GM12891 (cell line): Measurements from ENCODE around the gene GOLGA6L7.
"Not testable (repeated sequence)": the region's sequence is repeated elsewhere in the genome, so short reads cannot be mapped to it uniquely, and the experiment has no call there.

Source experiments
- POLR2A ChIP-seq: IDR thresholded peaks from 2 replicates; pipeline ENCODE4 v1.6.1; 2011; ENCODE audit warnings: low read depth, low read length, control low read depth
- POLR2AphosphoS5 ChIP-seq: IDR thresholded peaks from 2 replicates; pipeline ENCODE4 v1.6.1; 2011; ENCODE audit warnings: low read depth, low read length, control low read depth
- POU2F2 ChIP-seq: IDR thresholded peaks from 2 replicates; pipeline ENCODE4 v1.6.1; 2011; ENCODE audit warnings: low read depth, mild to moderate bottlenecking, control low read depth, low read length, moderate library complexity
- SPI1 ChIP-seq: IDR thresholded peaks from 2 replicates; pipeline ENCODE4 v1.6.1; 2011; ENCODE audit warnings: low read depth, low read length, control low read depth
- TAF1 ChIP-seq: IDR thresholded peaks from 2 replicates; pipeline ENCODE4 v1.6.1; 2011; ENCODE audit warnings: low read depth, low read length, control low read depth

DNA sequence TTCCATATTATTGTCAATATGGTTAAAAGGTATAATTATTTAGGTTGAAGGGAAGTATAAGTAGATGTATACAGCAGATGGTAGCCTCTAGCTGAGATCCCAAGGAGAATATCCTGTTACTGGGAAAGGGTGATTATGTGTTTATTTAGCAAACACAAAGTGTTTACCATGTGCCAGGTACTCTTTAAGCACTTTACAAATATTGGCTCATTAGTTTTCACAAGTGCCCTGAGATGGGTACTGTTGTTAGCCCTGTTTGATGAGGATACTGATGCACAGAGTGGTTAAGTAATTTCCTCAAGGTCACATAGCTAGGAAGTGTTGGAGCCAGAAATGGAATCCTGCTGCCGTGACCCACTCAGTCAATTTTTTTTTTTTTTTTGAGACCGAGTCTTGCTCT, 48.1 kb downstream of the GOLGA6L7 start:
- TF ChIP-seq POLR2A, TAF1, POLR2AphosphoS5, POU2F2, SPI1: not testable (repeated sequence)
